GM12878 (cell line): ENCODE results near the gene RABGEF1. TPM values are rescaled to one million over a fixed set of nuclear protein-coding genes. Genes with fewer than 3 reads are reported as not detected.

Source experiments
- ATAC-seq: fragments of 200-7000 bp; cut with Tn5 transposase; 3 replicates; pipeline ENCODE4 v1.9.1; 2020; ENCODE audit warnings: mild to moderate bottlenecking, moderate library complexity
- BruUV-seq: library from RNA; stranded (reverse); fragments of 400-500 nt; replicated peaks from 2 replicates; lab custom pipeline; 2021; lab: Mats Ljungman, UMichigan
- CTCF ChIA-PET: fragments of 300-600 bp; sonication (Branson Sonifier 250); formaldehyde crosslinking; extraction: SDS; loops from one replicate; lab custom pipeline; 2021; ENCODE audit warnings: inconsistent platforms; lab: Yijun Ruan, JAX
- POLR2A ChIA-PET: fragments of 350-600 bp; formaldehyde crosslinking; extraction: SDS; loops from one replicate; lab custom pipeline; 2021; ENCODE audit warnings: inconsistent platforms; lab: Charles Lee
- RAD21 ChIA-PET: fragments of 300-600 bp; sonication (Branson Sonifier 250); formaldehyde crosslinking; loops from one replicate; lab custom pipeline; 2023; ENCODE audit warnings: antibody characterized with exemption; ENCODE audit not compliant: unreplicated experiment; lab: Charles Lee
- SMC1A ChIA-PET: fragments of 300-600 bp; sonication (Branson Sonifier 250); formaldehyde crosslinking; loops from one replicate; lab custom pipeline; 2023; ENCODE audit not compliant: unreplicated experiment, uncharacterized antibody; lab: Charles Lee
- DNase-seq: peaks from one replicate; pipeline ENCODE4 v3.0.0-alpha.2; 2011; ENCODE audit warnings: low read depth, low spot score
- FAIRE-seq: peaks from 3 replicates; lab custom pipeline; 2011; peaks lifted over from hg19 to GRCh38; lab: Jason Lieb, UNC
- H2AFZ ChIP-seq: 2 replicates; pipeline ENCODE4 v1.6.0; 2011; ENCODE audit warnings: low read depth, low read length, control low read depth; ENCODE audit not compliant: control insufficient read depth
- H3K27ac ChIP-seq: 2 replicates; pipeline ENCODE4 v1.5.1; 2011; ENCODE audit warnings: control low read depth; ENCODE audit not compliant: control insufficient read depth, insufficient read depth
- H3K27me3 ChIP-seq, 2 experiments: replicated peaks in 1 of 2; 2 replicates each; pipeline versions ENCODE4 v1.6.0 to v1.6.1; 2011; ENCODE audit warnings: low read length in 1 of 2; ENCODE audit not compliant: control insufficient read depth in 2 of 2, insufficient read depth in 2 of 2
- H3K36me3 ChIP-seq, 2 experiments: 2 replicates each; pipeline ENCODE4 v1.5.1; 2011; ENCODE audit warnings: low read length in 1 of 2; ENCODE audit not compliant: control insufficient read depth in 2 of 2, insufficient read depth in 2 of 2
- H3K4me1 ChIP-seq: 2 replicates; pipeline ENCODE4 v1.6.1; 2011; ENCODE audit warnings: mild to moderate bottlenecking, low read length, moderate library complexity, mixed read lengths; ENCODE audit not compliant: control insufficient read depth, insufficient read depth
- H3K4me2 ChIP-seq: 2 replicates; pipeline ENCODE4 v1.6.0; 2011; ENCODE audit warnings: control low read depth; ENCODE audit not compliant: control insufficient read depth, insufficient read depth
- H3K4me3 ChIP-seq: fragments of 200-600 bp; sonication (generic); 2 replicates; pipeline ENCODE4 v1.5.1; 2016
- H3K79me2 ChIP-seq: 2 replicates; pipeline ENCODE4 v1.6.0; 2011; ENCODE audit warnings: low read length; ENCODE audit not compliant: control insufficient read depth, insufficient read depth
- H3K9ac ChIP-seq: 2 replicates; pipeline ENCODE4 v1.8.0; 2011; ENCODE audit warnings: low read length, control low read depth, mixed read lengths; ENCODE audit not compliant: control insufficient read depth, insufficient read depth
- H3K9me3 ChIP-seq: replicated peaks from 3 replicates; pipeline ENCODE4 v1.5.1; 2011; ENCODE audit warnings: mild to moderate bottlenecking, low read length; ENCODE audit not compliant: control insufficient read depth, insufficient read depth
- H4K20me1 ChIP-seq: 2 replicates; pipeline ENCODE4 v1.6.0; 2011; ENCODE audit not compliant: control insufficient read depth, insufficient read depth
- BHLHE40 ChIP-seq, 2 experiments: fragments of 450-650 bp in 1 of 2; IDR thresholded peaks; 2 replicates each; pipeline ENCODE4 v1.6.1; 2011 to 2017; ENCODE audit warnings: low read depth in 2 of 2, borderline replicate concordance in 1 of 2, improper control_type of control experiment in 1 of 2, low read length in 1 of 2, mild to moderate bottlenecking in 1 of 2
- CEBPZ ChIP-seq: fragments of 150-350 bp; IDR thresholded peaks from 2 replicates; pipeline ENCODE4 v1.6.1; 2016; ENCODE audit warnings: low read depth, low read length
- ELK1 ChIP-seq: IDR thresholded peaks from 2 replicates; pipeline ENCODE4 v1.6.1; 2012; ENCODE audit warnings: low read depth, low read length, improper control_type of control experiment
- JUNB ChIP-seq: IDR thresholded peaks from 2 replicates; pipeline ENCODE4 v1.6.1; 2016; ENCODE audit warnings: antibody characterized with exemption, mild to moderate bottlenecking
- KDM1A ChIP-seq: fragments of 200-600 bp; sonication (generic); IDR thresholded peaks from 2 replicates; pipeline ENCODE4 v1.6.1; 2016; ENCODE audit warnings: borderline replicate concordance
- SMAD5 ChIP-seq: IDR thresholded peaks from 2 replicates; pipeline ENCODE4 v1.6.1; 2016; ENCODE audit warnings: antibody characterized with exemption, low read depth
- USF1 ChIP-seq: IDR thresholded peaks from 2 replicates; pipeline ENCODE4 v1.6.1; 2011; ENCODE audit warnings: borderline replicate concordance, low read depth, mild to moderate bottlenecking, moderate library complexity, mixed read lengths, low read length; ENCODE audit not compliant: insufficient read depth; ENCODE audit errors: extremely low read length
- YY1 ChIP-seq: IDR thresholded peaks from 2 replicates; pipeline ENCODE4 v1.6.1; 2011; ENCODE audit warnings: low read depth, mild to moderate bottlenecking, low read length
- WGBS: methylation state at CpG from one replicate; pipeline ENCODE4 v1.1.6; 2016; ENCODE audit warnings: low lambda C conversion rate; ENCODE audit not compliant: insufficient replicate concordance, insufficient coverage; ENCODE audit errors: missing lambda C conversion rate; 5-methylcytosine and 5-hydroxymethylcytosine counted together
- in situ Hi-C: fragments of 300-500 bp; cut with MboI; formaldehyde crosslinking; loops from 9 replicates; pipeline ENCODE4 v1.14.3; 2018; ENCODE audit warnings: mixed read lengths
- intact Hi-C: fragments of 100-400 bp; cut with micrococcal nuclease; formaldehyde crosslinking; loops from one replicate; pipeline ENCODE4 v1.14.2; 2022; ENCODE audit not compliant: unreplicated experiment
- polyA plus RNA-seq, 11 experiments: library from polyadenylated mRNA; depleted of rRNA in 4 of 11; unstranded in 6 of 11; stranded (reverse) in 5 of 11; fragments of >200 nt; fragmentation: Nextera tagmentation in 4 of 11; fragmentation: Illumina TruSeq in 1 of 11; extraction: Ambion mirVana in 4 of 11; extraction: Trizol in 1 of 11; gene quantifications; 1 replicate in 1 of 11; 2 replicates in 10 of 11; pipeline versions ENCODE4 v1.2.1 to v1.2.3, GENCODE V29; 2011 to 2016; ENCODE audit warnings: inconsistent platforms in 2 of 11, missing spikeins in 2 of 11, low read depth in 1 of 11
- total RNA-seq, 4 experiments: library from RNA; depleted of rRNA in 3 of 4; stranded (reverse); fragments of >200 nt in 3 of 4; fragmentation: Illumina TruSeq in 1 of 4; extraction: Trizol in 1 of 4; gene quantifications; 2 replicates each; pipeline versions ENCODE4 v1.2.1 to v1.2.3, GENCODE V29; 2013 to 2021

Gene RABGEF1
- total and polyA plus RNA-seq, 10 of the 15 experiments (the other 5 are each of a cell fraction or from before 2014, with no cell fraction given): 10.2 to 36.4 (median 26.1) TPM

GRCh38 chr7:66751945-66752344, 11.4 kb downstream of the RABGEF1 start:
- H3K4me1 ChIP-seq: peaks cover 46% of the 10 kb centered on the region
- no peaks in the 10 kb centered on the region for H3K27me3 ChIP-seq
- in situ Hi-C loops: no loop called here
- no peaks in the 10 kb centered on the region; a peak in 1 of 4 replicates for H3K36me3 ChIP-seq
- FAIRE-seq (no peak), DNase-seq (no peak), ATAC-seq (no peak)
- CTCF ChIA-PET: no interaction called here
- 89% methylated on average over 8 of the region's 8 CpGs for WGBS
- no TSS peak for BruUV-seq
- peak overlapping the region; percentile 72 for H3K4me2 ChIP-seq
- H3K27ac ChIP-seq: peak overlapping the region; percentile 86
- H4K20me1 ChIP-seq: no peaks in the 10 kb centered on the region
- H3K9me3 ChIP-seq: no peaks in the 10 kb centered on the region
- RAD21 ChIA-PET: interaction anchor here (1.5 kb wide), 1 partner anchor 11 kb away, joined by 3 read pairs; the partner anchor contains the start of gene RABGEF1
- 0 out of 2 replicates have a peak overlapping the region, but pooled peaks have one; percentile 1 for H3K4me3 ChIP-seq
- TF ChIP-seq JUNB: no peak
- peak overlapping the region; percentile 33; the same call in 1 of the 2 replicates for H3K9ac ChIP-seq
- intact Hi-C loops: no loop called here
- POLR2A ChIA-PET: no interaction called here
- no peak overlapping the region for H2AFZ ChIP-seq
- SMC1A ChIA-PET: no interaction called here
- H3K79me2 ChIP-seq: peaks cover 90% of the 10 kb centered on the region

- no peak overlapping the region for H3K4me2 ChIP-seq
- FAIRE-seq: no peak
- H3K36me3 ChIP-seq: no peaks in the 10 kb centered on the region
- BruUV-seq: no TSS peak
- CTCF ChIA-PET: interaction anchor here (0.9 to 1.3 kb wide), 3 partner anchors 14 to 548 kb away, joined by 3 to 5 read pairs (median 3); no protein-coding TSS in a partner anchor
- TF ChIP-seq BHLHE40 (IDR thresholded peaks at IDR 0.05; ENCODE audit: borderline replicate concordance in 1 of 2, low read depth in 2 of 2, low read length in 1 of 2) (no peak), USF1 (no peak), SMAD5 (no peak), KDM1A (no peak), YY1 (no peak), CEBPZ (no peak), ELK1 (no peak)
- TF ChIP-seq, all 136 proteins: peak for 0
- Histone ChIP-seq H3K9ac (no peak overlapping the region), H3K27me3 (no peaks in the 10 kb centered on the region), H3K9me3 (no peaks in the 10 kb centered on the region), H3K27ac (no peak overlapping the region), H4K20me1 (no peaks in the 10 kb centered on the region), H3K4me3 (no peak overlapping the region), H2AFZ (no peak overlapping the region), H3K4me1 (peaks cover 41% of the 10 kb centered on the region), H3K79me2 (peaks cover 85% of the 10 kb centered on the region)
- ChIA-PET SMC1A (interaction anchor here (1.0 to 1.7 kb wide), 4 partner anchors 11 to 32 kb away, joined by 3 to 5 read pairs (median 4); no protein-coding TSS in a partner anchor), POLR2A (interaction anchor here (1.0 to 1.2 kb wide), 2 partner anchors 14 to 73 kb away, joined by 3 to 5 read pairs; partner anchors contain the start of gene RABGEF1), RAD21 (interaction anchor here (1.1 kb wide), 1 partner anchor 14 kb away, joined by 4 read pairs; the partner anchor contains the start of gene RABGEF1)
- intact Hi-C loops (no loop called here), in situ Hi-C loops (no loop called here)
- WGBS: 97% methylated on average over 4 of the region's 4 CpGs
- ATAC-seq: no peak
- no peak for DNase-seq
These were observed 14.0 kb downstream of the RABGEF1 start for GRCh38 chr7:66754541-66754940.
